Measurements from ENCODE around the gene DUSP7.

DUSP7 gene

GRCh38 chr3:52007291-52007690, 49.1 kb downstream of the DUSP7 start:
- DNase-seq (ENCODE audit: low read depth, low spot score) = no peak
- ChIA-PET CTCF (interaction anchor here (1.0 to 18.2 kb wide), 4 partner anchors 14 to 136 kb away, joined by 4 to 779 read pairs (median 366); no protein-coding TSS in a partner anchor), POLR2A (interaction anchor here (0.5 kb wide), 1 partner anchor 39 kb away, joined by 3 read pairs; no protein-coding TSS in a partner anchor)
- TF ChIP-seq CTCF (IDR thresholded peaks at IDR 0.05; ENCODE audit: insufficient read depth, low read length, missing control alignments) = no peak
- H3K4me3 ChIP-seq (ENCODE audit: low read depth, low read length) = no peak overlapping the region

GRCh38 chr3:52006820-52007133, 49.6 kb downstream of the DUSP7 start:
- ChIA-PET CTCF (interaction anchor here (0.8 to 18.2 kb wide), 6 partner anchors 16 to 189 kb away, joined by 3 to 779 read pairs (median 8); no protein-coding TSS in a partner anchor), POLR2A (no interaction called here)
- H3K4me3 ChIP-seq (ENCODE audit: low read depth, low read length) = no peak overlapping the region
- no peak for DNase-seq (ENCODE audit: low read depth, low spot score)
- no peak for TF ChIP-seq CTCF (IDR thresholded peaks at IDR 0.05; ENCODE audit: insufficient read depth, low read length, missing control alignments)

- ChIA-PET CTCF (interaction anchor here (0.7 to 18.2 kb wide), 21 partner anchors 8 to 333 kb away, joined by 3 to 779 read pairs (median 6); partner anchors contain the start of genes ABHD14A, ABHD14B, DUSP7 and POC1A), POLR2A (interaction anchor here (0.9 to 1.1 kb wide), 4 partner anchors 10 to 148 kb away, joined by 3 to 4 read pairs (median 4); partner anchors contain the start of genes POC1A and RPL29)
- no peak for DNase-seq (ENCODE audit: low read depth, low spot score)
- TF ChIP-seq CTCF (IDR thresholded peaks at IDR 0.05; ENCODE audit: insufficient read depth, low read length, missing control alignments) = no peak
- H3K4me3 ChIP-seq (ENCODE audit: low read depth, low read length) = no peak overlapping the region; the same call in 1 of the 2 replicates
These were observed 50.2 kb downstream of the DUSP7 start for GRCh38 chr3:52006017-52006819.

GRCh38 chr3:52005571-52005986, 50.8 kb downstream of the DUSP7 start:
- ChIA-PET POLR2A (interaction anchor here (0.9 to 1.1 kb wide), 4 partner anchors 10 to 149 kb away, joined by 3 to 4 read pairs (median 4); partner anchors contain the start of genes POC1A and RPL29), CTCF (interaction anchor here (0.7 to 18.2 kb wide), 21 partner anchors 8 to 334 kb away, joined by 3 to 779 read pairs (median 6); partner anchors contain the start of genes ABHD14A, ABHD14B, DUSP7 and POC1A)
- no peak for DNase-seq (ENCODE audit: low read depth, low spot score)
- no peak overlapping the region; the same call in 1 of the 2 replicates for H3K4me3 ChIP-seq (ENCODE audit: low read depth, low read length)
- TF ChIP-seq CTCF (IDR thresholded peaks at IDR 0.05; ENCODE audit: insufficient read depth, low read length, missing control alignments) = no peak

- POLR2A ChIA-PET = interaction anchor here (0.9 to 1.7 kb wide), 6 partner anchors 9 to 150 kb away, joined by 3 to 5 read pairs (median 4); partner anchors contain the start of genes POC1A and RPL29
- CTCF ChIA-PET = interaction anchor here (0.7 to 18.2 kb wide), 48 partner anchors 9 to 616 kb away, joined by 3 to 779 read pairs (median 6); partner anchors contain the start of genes ABHD14A, ABHD14B, ACY1 and DUSP7
- TF ChIP-seq CTCF (IDR thresholded peaks at IDR 0.05; ENCODE audit: insufficient read depth, low read length, missing control alignments) = no peak
- no peak overlapping the region for H3K4me3 ChIP-seq (ENCODE audit: low read depth, low read length)
- no peak for DNase-seq (ENCODE audit: low read depth, low spot score)
These were observed 51.4 kb downstream of the DUSP7 start for GRCh38 chr3:52004906-52005395.
